PC-9 (cell line): ENCODE results near the gene TP53I11. TPM values are rescaled to one million over a fixed set of nuclear protein-coding genes. Genes with fewer than 3 reads are reported as not detected.

Source experiments
- BruUV-seq: library from RNA; stranded (reverse); fragments of 400-500 nt; replicated peaks from 2 replicates; lab custom pipeline; 2021; lab: Mats Ljungman, UMichigan
- CTCF ChIA-PET: fragments of 300-600 bp; sonication (Branson Sonifier 250); formaldehyde crosslinking; loops from one replicate; lab custom pipeline; 2022; ENCODE audit warnings: antibody characterized with exemption; lab: Charles Lee
- POLR2A ChIA-PET: fragments of 300-600 bp; sonication (Branson Sonifier 250); formaldehyde crosslinking; loops from one replicate; lab custom pipeline; 2022; ENCODE audit warnings: antibody characterized with exemption; ENCODE audit not compliant: unreplicated experiment; lab: Charles Lee
- DNase-seq, 2 experiments: peaks; one replicate each; pipeline versions ENCODE4 v3.0.0 to v3.0.0-alpha.2; 2015 to 2022; ENCODE audit warnings: mixed read lengths in 1 of 2
- H2AFZ ChIP-seq: fragments of 200-600 bp; sonication (generic); 2 replicates; pipeline ENCODE4 v1.8.1; 2017; ENCODE audit warnings: antibody characterized with exemption
- H3F3A ChIP-seq: fragments of 200-600 bp; sonication (generic); 2 replicates; pipeline ENCODE4 v1.8.1; 2017; ENCODE audit warnings: antibody characterized with exemption, mild to moderate bottlenecking, low read depth; ENCODE audit not compliant: insufficient read depth
- H3K27ac ChIP-seq: fragments of 200-600 bp; sonication (generic); 2 replicates; pipeline ENCODE4 v1.6.1; 2016; ENCODE audit warnings: mixed run types
- H3K27me3 ChIP-seq: fragments of 200-600 bp; sonication (generic); 2 replicates; pipeline ENCODE4 v1.6.1; 2016; ENCODE audit warnings: low read depth, mixed run types; ENCODE audit not compliant: insufficient read depth
- H3K36me3 ChIP-seq: fragments of 200-600 bp; sonication (generic); 2 replicates; pipeline ENCODE4 v1.6.1; 2016; ENCODE audit warnings: low read depth, mixed run types
- H3K4me1 ChIP-seq: fragments of 200-600 bp; sonication (generic); replicated peaks from 2 replicates; pipeline ENCODE4 v1.6.1; 2016; ENCODE audit warnings: mixed run types; ENCODE audit not compliant: insufficient read depth
- H3K4me2 ChIP-seq: fragments of 200-600 bp; sonication (generic); 2 replicates; pipeline ENCODE4 v1.6.1; 2017; ENCODE audit warnings: mixed run types
- H3K4me3 ChIP-seq: fragments of 200-600 bp; sonication (generic); 2 replicates; pipeline ENCODE4 v1.6.1; 2016; ENCODE audit warnings: mixed run types
- H3K79me2 ChIP-seq: fragments of 200-600 bp; sonication (generic); 2 replicates; pipeline ENCODE4 v1.6.1; 2017; ENCODE audit warnings: low read depth, mixed run types
- H3K9me2 ChIP-seq: fragments of 200-600 bp; sonication (generic); 2 replicates; pipeline ENCODE4 v1.8.1; 2017; ENCODE audit warnings: mild to moderate bottlenecking; ENCODE audit not compliant: insufficient read depth
- H3K9me3 ChIP-seq: fragments of 200-600 bp; sonication (generic); 2 replicates; pipeline ENCODE4 v1.8.1; 2016; ENCODE audit warnings: low read depth; ENCODE audit not compliant: insufficient read depth
- H4K20me1 ChIP-seq: fragments of 200-600 bp; sonication (generic); 2 replicates; pipeline ENCODE4 v1.8.1; 2017; ENCODE audit not compliant: insufficient read depth
- EZH2 ChIP-seq: fragments of 200-600 bp; sonication (generic); IDR thresholded peaks from 2 replicates; pipeline ENCODE4 v1.8.0; 2017; ENCODE audit warnings: antibody characterized with exemption, low read depth
- intact Hi-C: fragments of 100-400 bp; cut with micrococcal nuclease; formaldehyde crosslinking; loops from one replicate; pipeline ENCODE4 v1.10.0; 2022; ENCODE audit not compliant: unreplicated experiment
- total RNA-seq: library from RNA; stranded (reverse); gene quantifications from 2 replicates; pipeline ENCODE4 v1.2.3, GENCODE V29; 2021
- TF ChIP-seq, protein P1 (sequence below): fragments of 200-600 bp; sonication (generic); conservative IDR thresholded peaks from 2 replicates; pipeline ENCODE4 v1.6.1; 2017; ENCODE audit warnings: mixed run types, antibody characterized with exemption, mild to moderate bottlenecking, moderate library complexity

TP53I11 gene
- total RNA-seq, 1 experiment from 2014 or later = 0.46 TPM

GRCh38 chr11:44987506-44987905 is 36.8 kb upstream of the TP53I11 start:
- no peaks in the 10 kb centered on the region for H4K20me1 ChIP-seq
- H3K9me2 ChIP-seq = no peaks in the 10 kb centered on the region
- H3K4me1 ChIP-seq = no peaks in the 10 kb centered on the region
- ChIA-PET CTCF (no interaction called here), POLR2A (no interaction called here)
- H3K4me3 ChIP-seq = no peak overlapping the region
- H2AFZ ChIP-seq = no peak overlapping the region
- no peak overlapping the region for H3K27ac ChIP-seq
- no peaks in the 10 kb centered on the region for H3F3A ChIP-seq
- DNase-seq = no peak
- peaks cover 35% of the 10 kb centered on the region for H3K27me3 ChIP-seq
- no peaks in the 10 kb centered on the region for H3K79me2 ChIP-seq
- H3K4me2 ChIP-seq = no peak overlapping the region
- BruUV-seq = no TSS peak
- H3K36me3 ChIP-seq = no peaks in the 10 kb centered on the region
- no peaks in the 10 kb centered on the region for H3K9me3 ChIP-seq
- intact Hi-C loops = no loop called here
- no peak for TF ChIP-seq EZH2

DNA sequence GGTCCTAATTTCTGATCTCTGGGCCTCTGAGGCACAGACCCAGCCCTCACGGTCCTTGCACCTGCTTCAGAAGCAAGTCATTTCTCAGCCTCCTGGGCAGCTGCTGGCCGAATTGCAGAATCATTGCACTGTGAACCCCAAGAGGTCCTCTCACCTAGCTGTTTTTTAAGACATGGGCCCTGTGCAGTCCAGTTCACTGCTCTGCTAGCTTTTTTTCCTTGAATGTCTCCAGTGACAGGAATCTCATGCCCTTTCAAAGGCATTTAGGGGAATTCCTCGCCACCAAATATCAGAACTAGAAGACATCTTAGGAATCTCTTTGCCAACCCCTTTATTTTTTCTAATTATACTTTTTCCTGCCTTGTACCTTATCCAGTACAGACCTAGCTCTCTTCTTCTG is 35.6 kb upstream of the TP53I11 start:
- TF ChIP-seq, protein P1, sequence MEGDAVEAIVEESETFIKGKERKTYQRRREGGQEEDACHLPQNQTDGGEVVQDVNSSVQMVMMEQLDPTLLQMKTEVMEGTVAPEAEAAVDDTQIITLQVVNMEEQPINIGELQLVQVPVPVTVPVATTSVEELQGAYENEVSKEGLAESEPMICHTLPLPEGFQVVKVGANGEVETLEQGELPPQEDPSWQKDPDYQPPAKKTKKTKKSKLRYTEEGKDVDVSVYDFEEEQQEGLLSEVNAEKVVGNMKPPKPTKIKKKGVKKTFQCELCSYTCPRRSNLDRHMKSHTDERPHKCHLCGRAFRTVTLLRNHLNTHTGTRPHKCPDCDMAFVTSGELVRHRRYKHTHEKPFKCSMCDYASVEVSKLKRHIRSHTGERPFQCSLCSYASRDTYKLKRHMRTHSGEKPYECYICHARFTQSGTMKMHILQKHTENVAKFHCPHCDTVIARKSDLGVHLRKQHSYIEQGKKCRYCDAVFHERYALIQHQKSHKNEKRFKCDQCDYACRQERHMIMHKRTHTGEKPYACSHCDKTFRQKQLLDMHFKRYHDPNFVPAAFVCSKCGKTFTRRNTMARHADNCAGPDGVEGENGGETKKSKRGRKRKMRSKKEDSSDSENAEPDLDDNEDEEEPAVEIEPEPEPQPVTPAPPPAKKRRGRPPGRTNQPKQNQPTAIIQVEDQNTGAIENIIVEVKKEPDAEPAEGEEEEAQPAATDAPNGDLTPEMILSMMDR = no peak
- TF ChIP-seq EZH2 = no peak
- Histone ChIP-seq H3K4me2 (no peak overlapping the region), H2AFZ (no peak overlapping the region), H3K4me3 (no peak overlapping the region), H3K4me1 (no peaks in the 10 kb centered on the region), H4K20me1 (no peaks in the 10 kb centered on the region), H3K9me2 (no peaks in the 10 kb centered on the region), H3F3A (no peaks in the 10 kb centered on the region), H3K27ac (no peak overlapping the region), H3K36me3 (no peaks in the 10 kb centered on the region), H3K27me3 (peaks cover 23% of the 10 kb centered on the region; the same call in 1 of the 2 replicates), H3K79me2 (no peaks in the 10 kb centered on the region), H3K9me3 (no peaks in the 10 kb centered on the region)
- ChIA-PET CTCF (no interaction called here), POLR2A (no interaction called here)
- BruUV-seq = no TSS peak
- no peak for DNase-seq
- intact Hi-C loops = no loop called here

DNA sequence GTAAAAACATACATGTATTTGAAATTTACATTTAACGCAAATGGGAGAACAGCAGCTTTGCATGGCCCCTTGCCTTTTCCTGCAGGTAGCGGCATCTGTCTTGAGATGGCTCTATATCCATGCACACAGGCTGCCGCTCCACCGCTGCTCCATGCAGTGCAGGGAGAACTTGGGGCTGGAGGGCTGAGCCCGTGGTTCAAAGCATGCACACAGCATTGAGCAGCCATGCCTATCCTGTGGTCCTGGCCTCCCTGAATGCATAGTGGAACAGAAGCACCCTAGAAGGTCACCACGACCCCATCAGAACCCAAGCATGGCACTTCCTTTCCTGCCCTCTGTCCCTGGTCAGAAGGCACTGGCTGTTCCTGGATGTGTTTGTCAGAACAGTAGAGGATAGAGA is 35.0 kb upstream of the TP53I11 start:
- peaks cover 3% of the 10 kb centered on the region; the same call in 1 of the 2 replicates for H3F3A ChIP-seq
- no peaks in the 10 kb centered on the region for H3K79me2 ChIP-seq
- no peaks in the 10 kb centered on the region for H4K20me1 ChIP-seq
- no peaks in the 10 kb centered on the region for H3K36me3 ChIP-seq
- no TSS peak for BruUV-seq
- intact Hi-C loops = no loop called here
- POLR2A ChIA-PET = interaction anchor here (0.6 kb wide), 1 partner anchor 62 kb away, joined by 20 read pairs; no protein-coding TSS in a partner anchor
- no peak overlapping the region for H3K4me2 ChIP-seq
- H3K9me3 ChIP-seq = no peaks in the 10 kb centered on the region
- no peak overlapping the region for H3K27ac ChIP-seq
- no peak overlapping the region for H3K4me3 ChIP-seq
- TF ChIP-seq, protein P1 = no peak
- TF ChIP-seq EZH2 = no peak
- CTCF ChIA-PET = no interaction called here
- DNase-seq = no peak
- no peak overlapping the region for H2AFZ ChIP-seq
- no peaks in the 10 kb centered on the region for H3K9me2 ChIP-seq
- peaks cover 18% of the 10 kb centered on the region; the same call in 1 of the 2 replicates for H3K27me3 ChIP-seq
- H3K4me1 ChIP-seq = peaks cover 2% of the 10 kb centered on the region

GRCh38 chr11:44983786-44984185 is 33.1 kb upstream of the TP53I11 start:
- CTCF ChIA-PET = no interaction called here
- Histone ChIP-seq H3K27ac (no peak overlapping the region), H3K4me2 (no peak overlapping the region), H3F3A (peaks cover 20% of the 10 kb centered on the region), H3K27me3 (peaks cover 16% of the 10 kb centered on the region; the same call in 1 of the 2 replicates), H3K9me3 (no peaks in the 10 kb centered on the region), H3K4me1 (peaks cover 22% of the 10 kb centered on the region), H3K9me2 (no peaks in the 10 kb centered on the region), H4K20me1 (no peaks in the 10 kb centered on the region), H3K36me3 (no peaks in the 10 kb centered on the region), H2AFZ (no peak overlapping the region), H3K4me3 (no peak overlapping the region), H3K79me2 (no peaks in the 10 kb centered on the region)
- TF ChIP-seq EZH2 = no peak
- TF ChIP-seq, protein P1 = no peak
- POLR2A ChIA-PET = no interaction called here
- DNase-seq = no peak
- BruUV-seq = no TSS peak
- intact Hi-C loops = no loop called here
